Measurements from ENCODE around the gene LRRN1. TPM values are rescaled to one million over a fixed set of nuclear protein-coding genes. Genes with fewer than 3 reads are reported as not detected.

Gene LRRN1
- total and polyA plus RNA-seq, 9 of the 15 experiments (the other 6 are each of a cell fraction or from before 2014, with no cell fraction given) = 0.11 TPM; not detected in 8

DNA sequence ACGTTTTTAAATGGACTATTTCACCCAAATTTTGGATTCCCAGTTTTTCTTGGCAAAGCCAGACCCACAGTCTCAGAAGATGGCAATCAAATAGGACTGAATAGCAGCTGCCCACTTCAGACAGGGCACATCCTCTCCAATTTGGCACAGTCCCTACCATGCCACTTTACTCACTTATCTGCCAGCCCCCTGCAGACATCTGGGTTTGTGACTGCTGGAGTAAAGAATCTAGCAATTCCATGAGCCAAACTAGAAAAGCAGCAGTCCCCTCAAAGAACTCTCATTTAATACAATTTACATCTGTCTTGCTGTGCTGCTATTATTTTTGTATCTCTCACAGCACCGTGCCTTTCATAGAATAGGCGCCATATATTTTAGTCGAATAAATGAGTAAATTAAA lies 16.0 kb upstream of the LRRN1 start:
- no peak for FAIRE-seq
- Histone ChIP-seq H2AFZ (ENCODE audit: low read depth, low read length) (no peak overlapping the region), H3K27ac (ENCODE audit: extremely low read depth, low read depth, low read length) (no peak overlapping the region), H3K79me2 (ENCODE audit: control insufficient read depth, insufficient read depth, low read length) (no peaks in the 10 kb centered on the region), H3K27me3 (ENCODE audit: control insufficient read depth in 2 of 2, insufficient read depth in 2 of 2, low read length in 2 of 2) (no peaks in the 10 kb centered on the region), H3K36me3 (ENCODE audit: control insufficient read depth, insufficient read depth, low read length) (no peaks in the 10 kb centered on the region), H3K9ac (ENCODE audit: insufficient read depth in 1 of 2, low read depth in 2 of 2, low read length in 2 of 2) (no peak overlapping the region), H3K4me3 (no peak overlapping the region), H3K9me3 (replicated peaks; ENCODE audit: control insufficient read depth, insufficient read depth, low read depth, low read length) (no peaks in the 10 kb centered on the region), H4K20me1 (replicated peaks; ENCODE audit: control insufficient read depth, insufficient read depth, low read length) (no peaks in the 10 kb centered on the region), H3K9me1 (ENCODE audit: control insufficient read depth, insufficient read depth, low read length) (no peaks in the 10 kb centered on the region), H3K4me2 (ENCODE audit: insufficient read depth, low read length) (no peak overlapping the region), H3K4me1 (replicated peaks in 1 of 2; ENCODE audit: control insufficient read depth in 2 of 2, insufficient read depth in 2 of 2, low read length in 2 of 2) (no peaks in the 10 kb centered on the region)
- no peak for ATAC-seq
- no TSS peak for BruUV-seq (replicated peaks)
- CTCF ChIA-PET (ENCODE audit: low intra/inter-chr PET ratio) = no interaction called here
- intact Hi-C loops (cut with micrococcal nuclease) = no loop called here
- DNase-seq (ENCODE audit: extremely low read depth in 1 of 4, low spot score in 3 of 4) = no peak
- in situ Hi-C loops (cut with MboI) = no loop called here
- POLR2A ChIA-PET = no interaction called here
- TF ChIP-seq EP300 (IDR thresholded peaks at IDR 0.05; ENCODE audit: low read length) = no peak
- TF ChIP-seq, protein P1, sequence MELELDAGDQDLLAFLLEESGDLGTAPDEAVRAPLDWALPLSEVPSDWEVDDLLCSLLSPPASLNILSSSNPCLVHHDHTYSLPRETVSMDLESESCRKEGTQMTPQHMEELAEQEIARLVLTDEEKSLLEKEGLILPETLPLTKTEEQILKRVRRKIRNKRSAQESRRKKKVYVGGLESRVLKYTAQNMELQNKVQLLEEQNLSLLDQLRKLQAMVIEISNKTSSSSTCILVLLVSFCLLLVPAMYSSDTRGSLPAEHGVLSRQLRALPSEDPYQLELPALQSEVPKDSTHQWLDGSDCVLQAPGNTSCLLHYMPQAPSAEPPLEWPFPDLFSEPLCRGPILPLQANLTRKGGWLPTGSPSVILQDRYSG (tag; conservative IDR thresholded peaks at IDR 0.05; ENCODE audit: low read depth) = no peak
- TF ChIP-seq L3MBTL2 (IDR thresholded peaks at IDR 0.05) = no peak
- TF ChIP-seq, protein P2, sequence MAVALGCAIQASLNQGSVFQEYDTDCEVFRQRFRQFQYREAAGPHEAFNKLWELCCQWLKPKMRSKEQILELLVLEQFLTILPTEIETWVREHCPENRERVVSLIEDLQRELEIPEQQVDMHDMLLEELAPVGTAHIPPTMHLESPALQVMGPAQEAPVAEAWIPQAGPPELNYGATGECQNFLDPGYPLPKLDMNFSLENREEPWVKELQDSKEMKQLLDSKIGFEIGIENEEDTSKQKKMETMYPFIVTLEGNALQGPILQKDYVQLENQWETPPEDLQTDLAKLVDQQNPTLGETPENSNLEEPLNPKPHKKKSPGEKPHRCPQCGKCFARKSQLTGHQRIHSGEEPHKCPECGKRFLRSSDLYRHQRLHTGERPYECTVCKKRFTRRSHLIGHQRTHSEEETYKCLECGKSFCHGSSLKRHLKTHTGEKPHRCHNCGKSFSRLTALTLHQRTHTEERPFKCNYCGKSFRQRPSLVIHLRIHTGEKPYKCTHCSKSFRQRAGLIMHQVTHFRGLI (CRISPR knock-in tag; IDR thresholded peaks at IDR 0.05) = no peak
- TF ChIP-seq SIRT6 (IDR thresholded peaks at IDR 0.05; ENCODE audit: low read depth, low read length) = no peak
- no peak for TF ChIP-seq SIN3A (IDR thresholded peaks at IDR 0.05; ENCODE audit: borderline replicate concordance in 2 of 2, control insufficient read depth in 1 of 2, low read depth in 2 of 2, low read length in 2 of 2)
- TF ChIP-seq, protein P3, sequence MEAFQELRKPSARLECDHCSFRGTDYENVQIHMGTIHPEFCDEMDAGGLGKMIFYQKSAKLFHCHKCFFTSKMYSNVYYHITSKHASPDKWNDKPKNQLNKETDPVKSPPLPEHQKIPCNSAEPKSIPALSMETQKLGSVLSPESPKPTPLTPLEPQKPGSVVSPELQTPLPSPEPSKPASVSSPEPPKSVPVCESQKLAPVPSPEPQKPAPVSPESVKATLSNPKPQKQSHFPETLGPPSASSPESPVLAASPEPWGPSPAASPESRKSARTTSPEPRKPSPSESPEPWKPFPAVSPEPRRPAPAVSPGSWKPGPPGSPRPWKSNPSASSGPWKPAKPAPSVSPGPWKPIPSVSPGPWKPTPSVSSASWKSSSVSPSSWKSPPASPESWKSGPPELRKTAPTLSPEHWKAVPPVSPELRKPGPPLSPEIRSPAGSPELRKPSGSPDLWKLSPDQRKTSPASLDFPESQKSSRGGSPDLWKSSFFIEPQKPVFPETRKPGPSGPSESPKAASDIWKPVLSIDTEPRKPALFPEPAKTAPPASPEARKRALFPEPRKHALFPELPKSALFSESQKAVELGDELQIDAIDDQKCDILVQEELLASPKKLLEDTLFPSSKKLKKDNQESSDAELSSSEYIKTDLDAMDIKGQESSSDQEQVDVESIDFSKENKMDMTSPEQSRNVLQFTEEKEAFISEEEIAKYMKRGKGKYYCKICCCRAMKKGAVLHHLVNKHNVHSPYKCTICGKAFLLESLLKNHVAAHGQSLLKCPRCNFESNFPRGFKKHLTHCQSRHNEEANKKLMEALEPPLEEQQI (IDR thresholded peaks at IDR 0.05) = no peak
- TF ChIP-seq ZNF717 (CRISPR knock-in tag; IDR thresholded peaks at IDR 0.05) = no peak
- TF ChIP-seq, protein P4, sequence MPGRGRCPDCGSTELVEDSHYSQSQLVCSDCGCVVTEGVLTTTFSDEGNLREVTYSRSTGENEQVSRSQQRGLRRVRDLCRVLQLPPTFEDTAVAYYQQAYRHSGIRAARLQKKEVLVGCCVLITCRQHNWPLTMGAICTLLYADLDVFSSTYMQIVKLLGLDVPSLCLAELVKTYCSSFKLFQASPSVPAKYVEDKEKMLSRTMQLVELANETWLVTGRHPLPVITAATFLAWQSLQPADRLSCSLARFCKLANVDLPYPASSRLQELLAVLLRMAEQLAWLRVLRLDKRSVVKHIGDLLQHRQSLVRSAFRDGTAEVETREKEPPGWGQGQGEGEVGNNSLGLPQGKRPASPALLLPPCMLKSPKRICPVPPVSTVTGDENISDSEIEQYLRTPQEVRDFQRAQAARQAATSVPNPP (IDR thresholded peaks at IDR 0.05; ENCODE audit: borderline replicate concordance, insufficient read depth, insufficient read length) = no peak
- no peak for TF ChIP-seq POU5F1 (IDR thresholded peaks at IDR 0.05; ENCODE audit: borderline replicate concordance, low read depth, low read length, partially characterized antibody)
- no peak for TF ChIP-seq SIX5 (IDR thresholded peaks at IDR 0.05; ENCODE audit: borderline replicate concordance in 1 of 2, insufficient read depth in 1 of 2, low read depth in 1 of 2, low read length in 2 of 2)
- no peak for TF ChIP-seq CEBPB (tag; IDR thresholded peaks at IDR 0.05)
- WGBS (ENCODE audit: insufficient coverage, low coverage, missing lambda C conversion rate) = 2% methylated on average over 4 of the region's 4 CpGs
